Panc1 (cell line): Measurements from ENCODE around the gene SH3PXD2A. TPM values are rescaled to one million over a fixed set of nuclear protein-coding genes. Genes with fewer than 3 reads are reported as not detected.

Source experiments
- ATAC-seq: fragments of 200-7000 bp; cut with Tn5 transposase; 2 replicates; pipeline ENCODE4 v1.9.1; 2020; ENCODE audit warnings: mild to moderate bottlenecking, moderate library complexity
- BruUV-seq: library from RNA; stranded (reverse); fragments of 400-500 nt; replicated peaks from 2 replicates; lab custom pipeline; 2021; lab: Mats Ljungman, UMichigan
- CTCF ChIA-PET: fragments of 300-600 bp; sonication (Branson Sonifier 250); formaldehyde crosslinking; loops from one replicate; lab custom pipeline; 2022; ENCODE audit warnings: antibody characterized with exemption; lab: Charles Lee
- POLR2A ChIA-PET: fragments of 300-600 bp; sonication (Branson Sonifier 250); formaldehyde crosslinking; loops from one replicate; lab custom pipeline; 2022; ENCODE audit warnings: antibody characterized with exemption; lab: Charles Lee
- DNase-seq: peaks from one replicate; pipeline ENCODE4 v3.0.0-alpha.2; 2010; ENCODE audit warnings: low read depth, low spot score
- H3K27ac ChIP-seq: 2 replicates; pipeline ENCODE4 v1.5.1; 2011; ENCODE audit warnings: mild to moderate bottlenecking, low read length, inconsistent platforms
- H3K27me3 ChIP-seq: fragments of 200-500 bp; sonication (Bioruptor generic); 2 replicates; pipeline ENCODE4 v1.6.0; 2014; ENCODE audit warnings: low read length, inconsistent platforms; ENCODE audit not compliant: control insufficient read depth, insufficient read depth
- H3K36me3 ChIP-seq: fragments of 200-500 bp; sonication (Bioruptor generic); 2 replicates; pipeline ENCODE4 v1.5.1; 2014; ENCODE audit warnings: inconsistent platforms, mild to moderate bottlenecking, low read length, moderate library complexity; ENCODE audit not compliant: control insufficient read depth, insufficient read depth
- H3K4me1 ChIP-seq: 2 replicates; pipeline ENCODE4 v1.5.1; 2011; ENCODE audit warnings: inconsistent platforms, mild to moderate bottlenecking, low read length, moderate library complexity; ENCODE audit not compliant: control insufficient read depth, insufficient read depth
- H3K4me3 ChIP-seq, 2 experiments: 2 replicates each; pipeline ENCODE4 v1.5.1; 2011 to 2012; ENCODE audit warnings: low read depth in 2 of 2, low read length in 2 of 2, mild to moderate bottlenecking in 2 of 2, inconsistent platforms in 1 of 2, moderate library complexity in 1 of 2
- H3K9me3 ChIP-seq: fragments of 200-500 bp; sonication (Bioruptor generic); 2 replicates; pipeline ENCODE4 v1.5.1; 2014; ENCODE audit warnings: low read depth, mild to moderate bottlenecking, inconsistent platforms, low read length, moderate library complexity; ENCODE audit not compliant: control insufficient read depth, insufficient read depth
- CTCF ChIP-seq: fragments of 450-650 bp; IDR thresholded peaks from 2 replicates; pipeline ENCODE4 v1.5.1; 2017; ENCODE audit warnings: mild to moderate bottlenecking
- POLR2AphosphoS5 ChIP-seq: IDR thresholded peaks from 2 replicates; pipeline ENCODE4 v1.6.1; 2012; ENCODE audit warnings: mild to moderate bottlenecking, low read depth, low read length, moderate library complexity
- SIN3A ChIP-seq: IDR thresholded peaks from 2 replicates; pipeline ENCODE4 v1.6.1; 2012; ENCODE audit warnings: low read depth, mild to moderate bottlenecking, low read length, moderate library complexity, borderline replicate concordance; ENCODE audit not compliant: insufficient read depth
- TCF7L2 ChIP-seq: IDR thresholded peaks from 2 replicates; pipeline ENCODE4 v1.6.1; 2011; ENCODE audit warnings: mild to moderate bottlenecking, low read depth, low read length, inconsistent platforms
- in situ Hi-C: cut with HindIII; loops from 2 replicates; pipeline ENCODE4 v1.10.0; 2016; ENCODE audit warnings: low sequenced_read_pairs, low pct_unique_long_range_greater_than_20kb
- intact Hi-C: fragments of 100-400 bp; cut with micrococcal nuclease; formaldehyde crosslinking; loops from one replicate; pipeline ENCODE4 v1.10.0; 2022; ENCODE audit not compliant: unreplicated experiment
- total RNA-seq: library from RNA; stranded (reverse); gene quantifications from one replicate; pipeline ENCODE4 v1.2.1, GENCODE V29; 2021; ENCODE audit not compliant: unreplicated experiment
- TF ChIP-seq, protein P1 (sequence below), 2 experiments: IDR thresholded peaks; 2 replicates each; pipeline ENCODE4 v1.6.1; 2011 to 2012; ENCODE audit warnings: low read depth in 2 of 2, control low read depth in 1 of 2, low read length in 1 of 2, mild to moderate bottlenecking in 1 of 2, moderate library complexity in 1 of 2; ENCODE audit not compliant: insufficient read depth in 1 of 2

SH3PXD2A gene
- total RNA-seq, 1 experiment from 2014 or later = 5.7 TPM

DNA sequence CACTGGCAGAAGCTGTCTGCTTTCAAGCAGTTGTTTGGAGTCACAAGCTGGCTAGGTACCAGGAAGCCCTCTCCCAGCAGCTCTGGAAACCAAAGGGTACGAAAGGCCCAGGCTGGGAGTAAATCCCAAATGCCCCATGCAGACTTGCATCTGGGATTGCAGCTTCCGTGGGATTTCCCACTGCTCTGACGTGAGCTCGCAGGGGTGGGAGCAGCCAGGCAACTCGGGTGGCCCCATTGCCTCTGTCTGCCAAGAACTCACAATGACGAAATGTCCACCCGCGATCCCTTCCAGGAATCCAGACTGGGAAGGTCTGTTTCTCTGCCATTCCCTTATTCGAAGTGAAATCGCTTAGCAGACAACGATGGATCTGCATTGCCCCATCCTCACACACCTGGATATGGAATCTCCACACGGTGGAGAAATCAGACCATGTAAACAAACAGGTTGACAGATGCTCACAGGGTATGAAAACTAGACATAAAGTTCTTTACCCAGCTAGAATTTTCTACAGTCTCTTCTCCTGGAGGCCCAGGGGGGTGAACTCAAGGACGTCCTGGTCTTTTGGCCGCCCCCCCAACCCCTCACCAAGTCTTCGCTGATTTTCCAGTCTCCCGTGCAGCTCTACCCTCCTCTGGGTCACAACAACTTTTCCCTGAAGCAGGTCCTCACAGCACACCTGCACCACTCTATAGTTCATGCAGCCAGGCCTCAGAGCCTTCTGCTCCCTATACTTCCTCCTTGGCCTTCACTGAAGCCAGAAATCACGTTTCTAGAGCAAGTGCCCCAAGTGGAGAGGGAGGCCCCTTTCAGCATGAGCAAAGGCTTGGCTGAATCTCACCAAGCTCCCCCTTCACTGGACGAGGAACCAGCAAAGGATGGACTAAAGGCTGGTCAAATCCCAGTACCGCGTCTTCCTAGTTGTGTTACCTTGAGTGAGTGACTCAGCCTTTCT, 20.0 kb downstream of the SH3PXD2A start:
- H3K27ac ChIP-seq = no peak overlapping the region
- no peak overlapping the region for H3K4me3 ChIP-seq
- H3K36me3 ChIP-seq = no peaks in the 10 kb centered on the region
- in situ Hi-C loops = no loop called here
- BruUV-seq = no TSS peak
- peaks cover 7% of the 10 kb centered on the region; the same call in 1 of the 2 replicates for H3K9me3 ChIP-seq
- ATAC-seq (no peak; the same call in 1 of the 2 replicates), DNase-seq (no peak)
- POLR2A ChIA-PET = no interaction called here
- H3K27me3 ChIP-seq = no peaks in the 10 kb centered on the region
- intact Hi-C loops = no loop called here
- CTCF ChIA-PET = interaction anchor here (0.5 kb wide), 2 partner anchors 13 to 40 kb away, joined by 4 read pairs; no protein-coding TSS in a partner anchor
- peaks cover 6% of the 10 kb centered on the region; the same call in 1 of the 2 replicates for H3K4me1 ChIP-seq
- TF ChIP-seq SIN3A (no peak), TCF7L2 (no peak), CTCF (no peak), POLR2AphosphoS5 (no peak)
- TF ChIP-seq, protein P1, sequence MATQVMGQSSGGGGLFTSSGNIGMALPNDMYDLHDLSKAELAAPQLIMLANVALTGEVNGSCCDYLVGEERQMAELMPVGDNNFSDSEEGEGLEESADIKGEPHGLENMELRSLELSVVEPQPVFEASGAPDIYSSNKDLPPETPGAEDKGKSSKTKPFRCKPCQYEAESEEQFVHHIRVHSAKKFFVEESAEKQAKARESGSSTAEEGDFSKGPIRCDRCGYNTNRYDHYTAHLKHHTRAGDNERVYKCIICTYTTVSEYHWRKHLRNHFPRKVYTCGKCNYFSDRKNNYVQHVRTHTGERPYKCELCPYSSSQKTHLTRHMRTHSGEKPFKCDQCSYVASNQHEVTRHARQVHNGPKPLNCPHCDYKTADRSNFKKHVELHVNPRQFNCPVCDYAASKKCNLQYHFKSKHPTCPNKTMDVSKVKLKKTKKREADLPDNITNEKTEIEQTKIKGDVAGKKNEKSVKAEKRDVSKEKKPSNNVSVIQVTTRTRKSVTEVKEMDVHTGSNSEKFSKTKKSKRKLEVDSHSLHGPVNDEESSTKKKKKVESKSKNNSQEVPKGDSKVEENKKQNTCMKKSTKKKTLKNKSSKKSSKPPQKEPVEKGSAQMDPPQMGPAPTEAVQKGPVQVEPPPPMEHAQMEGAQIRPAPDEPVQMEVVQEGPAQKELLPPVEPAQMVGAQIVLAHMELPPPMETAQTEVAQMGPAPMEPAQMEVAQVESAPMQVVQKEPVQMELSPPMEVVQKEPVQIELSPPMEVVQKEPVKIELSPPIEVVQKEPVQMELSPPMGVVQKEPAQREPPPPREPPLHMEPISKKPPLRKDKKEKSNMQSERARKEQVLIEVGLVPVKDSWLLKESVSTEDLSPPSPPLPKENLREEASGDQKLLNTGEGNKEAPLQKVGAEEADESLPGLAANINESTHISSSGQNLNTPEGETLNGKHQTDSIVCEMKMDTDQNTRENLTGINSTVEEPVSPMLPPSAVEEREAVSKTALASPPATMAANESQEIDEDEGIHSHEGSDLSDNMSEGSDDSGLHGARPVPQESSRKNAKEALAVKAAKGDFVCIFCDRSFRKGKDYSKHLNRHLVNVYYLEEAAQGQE (IDR thresholded peaks at IDR 0.05; ENCODE audit: insufficient read depth in 1 of 2, low read depth in 2 of 2, low read length in 1 of 2) = no peak

DNA sequence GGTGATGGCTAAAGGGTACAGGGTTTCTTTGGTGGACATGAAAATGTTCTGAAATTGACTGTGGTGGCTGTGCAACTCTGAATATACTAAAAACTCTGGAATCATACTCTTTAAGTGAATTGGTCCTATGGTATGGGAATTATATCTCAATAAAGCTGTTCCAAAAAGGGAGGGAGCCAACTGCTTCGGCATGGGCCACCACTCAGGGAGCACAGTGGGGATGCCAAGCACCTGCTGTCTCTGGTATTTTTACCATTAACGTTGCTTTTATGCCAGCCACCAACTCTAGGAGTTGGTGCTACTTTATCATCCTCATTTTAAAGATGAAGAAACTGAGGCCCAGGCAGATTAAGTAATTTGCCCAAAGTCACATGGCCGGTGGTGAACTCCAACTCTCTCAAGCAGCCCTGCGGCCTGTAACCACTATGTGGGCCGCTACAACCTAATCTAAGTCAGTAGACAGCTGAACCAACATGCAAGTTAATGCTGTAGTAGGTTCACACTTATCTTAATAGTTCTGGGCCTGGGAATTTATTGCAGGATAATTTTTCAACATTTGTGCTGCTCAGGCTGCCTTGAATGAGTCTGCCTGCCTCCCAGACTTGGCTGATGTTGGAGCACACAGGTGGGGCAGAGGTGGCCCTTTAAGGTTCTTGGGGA, 20.8 kb downstream of the SH3PXD2A start:
- peaks cover 7% of the 10 kb centered on the region; the same call in 1 of the 2 replicates for H3K9me3 ChIP-seq
- DNase-seq = no peak
- ChIA-PET CTCF (interaction anchor here (0.5 kb wide), 1 partner anchor 41 kb away, joined by 4 read pairs; no protein-coding TSS in a partner anchor), POLR2A (interaction anchor here (0.6 kb wide), 1 partner anchor 73 kb away, joined by 3 read pairs; no protein-coding TSS in a partner anchor)
- no peak overlapping the region for H3K27ac ChIP-seq
- TF ChIP-seq, protein P1 (IDR thresholded peaks at IDR 0.05; ENCODE audit: insufficient read depth in 1 of 2, low read depth in 2 of 2, low read length in 1 of 2) = no peak
- TF ChIP-seq CTCF (no peak), SIN3A (no peak), TCF7L2 (no peak), POLR2AphosphoS5 (no peak)
- peaks cover 1% of the 10 kb centered on the region; the same call in 1 of the 2 replicates for H3K4me1 ChIP-seq
- ATAC-seq = no peak
- in situ Hi-C loops (no loop called here), intact Hi-C loops (no loop called here)
- H3K27me3 ChIP-seq = no peaks in the 10 kb centered on the region
- no peak overlapping the region for H3K4me3 ChIP-seq
- no TSS peak for BruUV-seq
- H3K36me3 ChIP-seq = no peaks in the 10 kb centered on the region
